Measurements from ENCODE around the gene SNN. TPM values are rescaled to one million over a fixed set of nuclear protein-coding genes. Genes with fewer than 3 reads are reported as not detected.

Gene SNN
- total and polyA plus RNA-seq, 2 of the 4 experiments (the other 2 are of a cell fraction): 10.0 to 13.0 TPM

DNA sequence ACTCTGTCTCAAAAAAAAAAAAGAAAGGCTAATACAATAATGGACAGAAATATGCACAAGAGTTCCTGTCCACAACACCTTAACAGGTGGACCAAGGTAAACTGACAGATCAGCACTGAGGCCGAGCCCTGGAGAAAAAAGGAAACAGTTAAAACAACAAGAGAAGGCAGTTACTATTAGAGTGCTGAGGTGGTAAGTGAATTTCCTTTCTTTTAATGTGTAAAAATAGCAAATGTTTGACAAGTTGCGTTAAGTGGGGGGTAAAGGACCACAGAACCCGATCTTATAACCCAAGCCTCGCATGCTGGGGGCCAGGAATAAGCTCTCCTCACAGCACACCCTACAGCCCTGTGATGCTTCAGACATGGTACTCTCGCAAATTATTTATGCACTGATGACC lies 49.6 kb downstream of the SNN start:
- ChIA-PET POLR2A (ENCODE audit: unreplicated experiment) (interaction anchor here (0.6 kb wide), 1 partner anchor 86 kb away, joined by 11 read pairs; no protein-coding TSS in a partner anchor), CTCF (interaction anchor here (1.4 kb wide), 1 partner anchor 9 kb away, joined by 3 read pairs; no protein-coding TSS in a partner anchor)
- no peak for DNase-seq
- BruUV-seq (replicated peaks): no TSS peak
- no peak overlapping the region for H3K4me3 ChIP-seq (ENCODE audit: insufficient read depth, low read depth, low read length)
- no peaks in the 10 kb centered on the region for H3K27me3 ChIP-seq (ENCODE audit: control insufficient read depth, insufficient read depth, low read length)
- ATAC-seq (ENCODE audit: low read depth): no peak; the same call in 1 of the 2 replicates
- no peak overlapping the region for H4K8ac ChIP-seq (ENCODE audit: low read depth in 2 of 2, low read length in 2 of 2)
- H3K56ac ChIP-seq (ENCODE audit: extremely low read depth, insufficient read depth, low read length): no peak overlapping the region
- no peaks in the 10 kb centered on the region for H3K9me3 ChIP-seq (ENCODE audit: control insufficient read depth, insufficient read depth, low read length)
- no peak overlapping the region for H3K4me2 ChIP-seq (ENCODE audit: low read depth, low read length)
- H2AK9ac ChIP-seq (replicated peaks; ENCODE audit: low read depth, low read length, poor library complexity): no peak overlapping the region
- intact Hi-C loops (cut with micrococcal nuclease) (loop anchor here (10.0 kb wide), 1 partner anchor 753 kb away; no protein-coding TSS in a partner anchor), in situ Hi-C loops (cut with MboI; ENCODE audit: low sequenced_read_pairs) (loop anchor here (10.0 kb wide), 1 partner anchor 753 kb away; no protein-coding TSS in a partner anchor), dilution Hi-C loops (cut with HindIII; ENCODE audit: low sequenced_read_pairs, unreplicated experiment) (no loop called here)
- H3K23ac ChIP-seq (ENCODE audit: low read depth, low read length): no peak overlapping the region
- H4K20me1 ChIP-seq (ENCODE audit: insufficient read depth, low read length): peaks cover 5% of the 10 kb centered on the region; the same call in 1 of the 2 replicates
- 40% methylated on average over 1 of the region's 5 CpGs; no CpG with 5 or more reads in 1 of the 2 experiments for WGBS, 2 experiments (ENCODE audit: extremely low coverage in 2 of 2, insufficient read length in 1 of 2)
- H3K4me1 ChIP-seq (ENCODE audit: control insufficient read depth, insufficient read depth, low read length): peaks cover 2% of the 10 kb centered on the region
- no peak overlapping the region for H3K9ac ChIP-seq (ENCODE audit: low read depth, low read length)
- H3K4ac ChIP-seq (ENCODE audit: low read depth, low read length): no peak overlapping the region
- H3K36me3 ChIP-seq (ENCODE audit: control insufficient read depth, insufficient read depth, low read length): peaks cover 31% of the 10 kb centered on the region
- H3K9me1 ChIP-seq (ENCODE audit: insufficient read depth, low read length): no peaks in the 10 kb centered on the region
- H4K91ac ChIP-seq (ENCODE audit: insufficient read depth, low read depth, low read length): no peak overlapping the region
- no peak overlapping the region for H2BK15ac ChIP-seq (ENCODE audit: low read depth, low read length)
- H3K18ac ChIP-seq (ENCODE audit: low read depth, low read length): no peak overlapping the region
- H2AK5ac ChIP-seq (ENCODE audit: low read depth, low read length): no peak overlapping the region
- no peak overlapping the region for H3K14ac ChIP-seq (replicated peaks; ENCODE audit: low read depth, low read length)
- no peak overlapping the region for H2BK20ac ChIP-seq (ENCODE audit: low read depth, low read length)
- H2BK5ac ChIP-seq (ENCODE audit: low read depth, low read length, poor library complexity, severe bottlenecking): no peak overlapping the region
- peak overlapping the region; percentile 48; the same call in 1 of the 2 replicates for H3K27ac ChIP-seq (ENCODE audit: insufficient read depth, low read length)
- H2BK120ac ChIP-seq (ENCODE audit: low read depth, low read length): no peak overlapping the region
- peaks cover 20 to 23% of the 10 kb centered on the region in 2 experiments for H3K79me1 ChIP-seq (ENCODE audit: low read depth in 1 of 2, low read length in 2 of 2)
- no peak overlapping the region for H2AFZ ChIP-seq (replicated peaks; ENCODE audit: low read length, poor library complexity)
- TF ChIP-seq NFE2L2 (IDR thresholded peaks at IDR 0.05; ENCODE audit: low read depth, low read length): no peak
- TF ChIP-seq MXI1 (IDR thresholded peaks at IDR 0.05; ENCODE audit: borderline replicate concordance, low read depth, low read length): no peak
- no peak for TF ChIP-seq CHD1 (IDR thresholded peaks at IDR 0.05; ENCODE audit: low read depth, low read length)
- TF ChIP-seq SMC3 (IDR thresholded peaks at IDR 0.05; ENCODE audit: low read depth, low read length): no peak
- TF ChIP-seq, protein P1, sequence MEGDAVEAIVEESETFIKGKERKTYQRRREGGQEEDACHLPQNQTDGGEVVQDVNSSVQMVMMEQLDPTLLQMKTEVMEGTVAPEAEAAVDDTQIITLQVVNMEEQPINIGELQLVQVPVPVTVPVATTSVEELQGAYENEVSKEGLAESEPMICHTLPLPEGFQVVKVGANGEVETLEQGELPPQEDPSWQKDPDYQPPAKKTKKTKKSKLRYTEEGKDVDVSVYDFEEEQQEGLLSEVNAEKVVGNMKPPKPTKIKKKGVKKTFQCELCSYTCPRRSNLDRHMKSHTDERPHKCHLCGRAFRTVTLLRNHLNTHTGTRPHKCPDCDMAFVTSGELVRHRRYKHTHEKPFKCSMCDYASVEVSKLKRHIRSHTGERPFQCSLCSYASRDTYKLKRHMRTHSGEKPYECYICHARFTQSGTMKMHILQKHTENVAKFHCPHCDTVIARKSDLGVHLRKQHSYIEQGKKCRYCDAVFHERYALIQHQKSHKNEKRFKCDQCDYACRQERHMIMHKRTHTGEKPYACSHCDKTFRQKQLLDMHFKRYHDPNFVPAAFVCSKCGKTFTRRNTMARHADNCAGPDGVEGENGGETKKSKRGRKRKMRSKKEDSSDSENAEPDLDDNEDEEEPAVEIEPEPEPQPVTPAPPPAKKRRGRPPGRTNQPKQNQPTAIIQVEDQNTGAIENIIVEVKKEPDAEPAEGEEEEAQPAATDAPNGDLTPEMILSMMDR (conservative IDR thresholded peaks at IDR 0.05; ENCODE audit: low read depth, low read length): no peak
- TF ChIP-seq POLR2A (IDR thresholded peaks at IDR 0.05; ENCODE audit: low read depth, low read length): no peak
- no peak for TF ChIP-seq RAD21 (IDR thresholded peaks at IDR 0.05; ENCODE audit: low read length)
- TF ChIP-seq, protein P2, sequence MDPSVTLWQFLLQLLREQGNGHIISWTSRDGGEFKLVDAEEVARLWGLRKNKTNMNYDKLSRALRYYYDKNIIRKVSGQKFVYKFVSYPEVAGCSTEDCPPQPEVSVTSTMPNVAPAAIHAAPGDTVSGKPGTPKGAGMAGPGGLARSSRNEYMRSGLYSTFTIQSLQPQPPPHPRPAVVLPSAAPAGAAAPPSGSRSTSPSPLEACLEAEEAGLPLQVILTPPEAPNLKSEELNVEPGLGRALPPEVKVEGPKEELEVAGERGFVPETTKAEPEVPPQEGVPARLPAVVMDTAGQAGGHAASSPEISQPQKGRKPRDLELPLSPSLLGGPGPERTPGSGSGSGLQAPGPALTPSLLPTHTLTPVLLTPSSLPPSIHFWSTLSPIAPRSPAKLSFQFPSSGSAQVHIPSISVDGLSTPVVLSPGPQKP (IDR thresholded peaks at IDR 0.05; ENCODE audit: borderline replicate concordance, low read depth, low read length): no peak
- TF ChIP-seq, protein P3, sequence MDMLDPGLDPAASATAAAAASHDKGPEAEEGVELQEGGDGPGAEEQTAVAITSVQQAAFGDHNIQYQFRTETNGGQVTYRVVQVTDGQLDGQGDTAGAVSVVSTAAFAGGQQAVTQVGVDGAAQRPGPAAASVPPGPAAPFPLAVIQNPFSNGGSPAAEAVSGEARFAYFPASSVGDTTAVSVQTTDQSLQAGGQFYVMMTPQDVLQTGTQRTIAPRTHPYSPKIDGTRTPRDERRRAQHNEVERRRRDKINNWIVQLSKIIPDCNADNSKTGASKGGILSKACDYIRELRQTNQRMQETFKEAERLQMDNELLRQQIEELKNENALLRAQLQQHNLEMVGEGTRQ (IDR thresholded peaks at IDR 0.05; ENCODE audit: low read depth, low read length): no peak
- TF ChIP-seq MAFK (IDR thresholded peaks at IDR 0.05; ENCODE audit: low read depth, low read length): no peak
- TF ChIP-seq BHLHE40 (IDR thresholded peaks at IDR 0.05; ENCODE audit: low read depth, low read length): no peak
- no peak for TF ChIP-seq FOS (IDR thresholded peaks at IDR 0.05; ENCODE audit: low read depth, low read length)
- no peak for TF ChIP-seq MAZ (IDR thresholded peaks at IDR 0.05; ENCODE audit: borderline replicate concordance, low read depth, low read length)
- TF ChIP-seq RFX5 (IDR thresholded peaks at IDR 0.05; ENCODE audit: low read depth, low read length): no peak
- TF ChIP-seq RCOR1 (IDR thresholded peaks at IDR 0.05; ENCODE audit: insufficient replicate concordance, low read length): no peak
- TF ChIP-seq CEBPB (IDR thresholded peaks at IDR 0.05; ENCODE audit: low read depth, low read length): no peak
- H4K5ac ChIP-seq (ENCODE audit: low read depth, low read length): no peak overlapping the region
